Pancreas (tissue), 10 donors: Measurements from ENCODE around the gene PTGDS. TPM values are rescaled to one million over a fixed set of nuclear protein-coding genes. Genes with fewer than 3 reads are reported as not detected.

Experiments
- ATAC-seq, 4 donors: fragments of 200-7000 bp; cut with Tn5 transposase; one replicate each; pipeline versions ENCODE4 v1.8.0 to v1.9.1; 2020; ENCODE audit warnings: mild to moderate bottlenecking in 4 of 4, moderate library complexity in 4 of 4
- DNase-seq, 6 donors: peaks; one replicate each; pipeline ENCODE4 v3.0.0-alpha.2; 2020
- FAIRE-seq: peaks from 2 replicates; lab custom pipeline; 2012; peaks lifted over from hg19 to GRCh38; lab: Jason Lieb, UNC
- H3K27ac ChIP-seq, 4 donors: fragments of 200-600 bp; sonication (generic); 1 replicate in 3 of 4; 2 replicates in 1 of 4; pipeline versions ENCODE4 v1.5.0 to v1.8.0; 2020
- H3K27me3 ChIP-seq, 4 donors: fragments of 200-600 bp; one replicate each; pipeline ENCODE4 v1.8.0; 2021
- H3K36me3 ChIP-seq, 3 donors: fragments of 200-600 bp; sonication (generic) in 1 of 3; one replicate each; pipeline versions ENCODE4 v1.5.0 to v1.8.0; 2020 to 2021
- H3K4me1 ChIP-seq, 3 donors: fragments of 200-600 bp; one replicate each; pipeline ENCODE4 v1.8.0; 2021
- H3K4me3 ChIP-seq, 4 donors: fragments of 200-600 bp; sonication (generic) in 2 of 4; one replicate each; pipeline versions ENCODE4 v1.5.0 to v1.8.0; 2020 to 2021
- H3K9me3 ChIP-seq, 4 donors: fragments of 200-600 bp; one replicate each; pipeline ENCODE4 v1.8.0; 2021
- WGBS, 2 donors: extraction: QIAGEN DNeasy Blood & Tissue Kit; methylation state at CpG; one replicate each; pipeline ENCODE4 v1.1.7; 2013; 5-methylcytosine and 5-hydroxymethylcytosine counted together
- intact Hi-C, 3 donors: fragments of 100-400 bp; cut with DNase I; formaldehyde crosslinking; loops; one replicate each; pipeline versions ENCODE4 v1.11.1 to v1.14.2; 2022
- polyA plus RNA-seq, 2 donors: library from polyadenylated mRNA; stranded (reverse); fragments of 200-250 nt; gene quantifications; one replicate each; pipeline ENCODE4 v1.2.3, GENCODE V29; 2013
- total RNA-seq, 6 donors: library from RNA; stranded (reverse); fragmentation: NEBNext Ultra II Directional in 4 of 6; extraction: Animal tissue kit (Norgen Biotek cat#: 25700) in 4 of 6; gene quantifications; one replicate each; pipeline versions ENCODE4 v1.2.1 to v1.2.4, GENCODE V29; 2021 to 2023
- TF ChIP-seq, protein P1 (sequence below), 4 donors: fragments of 200-600 bp; sonication (generic) in 3 of 4; IDR thresholded peaks; one replicate each; pipeline versions ENCODE4 v1.5.0 to v1.8.0; 2021; ENCODE audit warnings: antibody characterized with exemption in 4 of 4
- donor health status: healthy with polysubstance abuse.
- donor health status: DM: no; HTN: no; CAD: no; lungs with moderate emphysema.
- donor health status: DM: no; HTN: no; CAD: no.
- donor health status: control.
- donor health status: control.
- donor health status: Bipolar disorder and iron deficiency.
- donor health status: DM: yes; HTN: yes; CAD: no.
- donor health status: DM: no; HTN: no; CAD: no.
- donor health status: DM: no; HTN: no; CAD: no.
- donor health status: DM: yes; HTN: yes; CAD: no.

The PTGDS gene
- total and polyA plus RNA-seq, 8 donors, result 5.7 to 49.1 (median 36.9) TPM

- Histone ChIP-seq H3K27ac (no peak overlapping the region), H3K9me3 (no peaks in the 10 kb centered on the region), H3K27me3 (no peaks in the 10 kb centered on the region), H3K4me3 (no peak overlapping the region), H3K4me1 (peaks cover 0 to 14% (median 0%) of the 10 kb centered on the region in 3 donors), H3K36me3 (peaks cover 7 to 22% (median 21%) of the 10 kb centered on the region in 3 donors)
- FAIRE-seq (no peak), DNase-seq (peak in 4 of 6 donors; percentile 37 to 85 (median 57)), ATAC-seq (no peak)
- intact Hi-C loops, result loop anchor here in 1 of 3 donors (5.0 to 10.0 kb wide), 3 partner anchors 92 to 151 kb away; partner anchors contain the start of genes AJM1, CCDC183, PHPT1 and TMEM141
- 88 to 89% methylated on average over 28 to 30 of the region's 30 CpGs for WGBS, 2 donors
- TF ChIP-seq, protein P1, sequence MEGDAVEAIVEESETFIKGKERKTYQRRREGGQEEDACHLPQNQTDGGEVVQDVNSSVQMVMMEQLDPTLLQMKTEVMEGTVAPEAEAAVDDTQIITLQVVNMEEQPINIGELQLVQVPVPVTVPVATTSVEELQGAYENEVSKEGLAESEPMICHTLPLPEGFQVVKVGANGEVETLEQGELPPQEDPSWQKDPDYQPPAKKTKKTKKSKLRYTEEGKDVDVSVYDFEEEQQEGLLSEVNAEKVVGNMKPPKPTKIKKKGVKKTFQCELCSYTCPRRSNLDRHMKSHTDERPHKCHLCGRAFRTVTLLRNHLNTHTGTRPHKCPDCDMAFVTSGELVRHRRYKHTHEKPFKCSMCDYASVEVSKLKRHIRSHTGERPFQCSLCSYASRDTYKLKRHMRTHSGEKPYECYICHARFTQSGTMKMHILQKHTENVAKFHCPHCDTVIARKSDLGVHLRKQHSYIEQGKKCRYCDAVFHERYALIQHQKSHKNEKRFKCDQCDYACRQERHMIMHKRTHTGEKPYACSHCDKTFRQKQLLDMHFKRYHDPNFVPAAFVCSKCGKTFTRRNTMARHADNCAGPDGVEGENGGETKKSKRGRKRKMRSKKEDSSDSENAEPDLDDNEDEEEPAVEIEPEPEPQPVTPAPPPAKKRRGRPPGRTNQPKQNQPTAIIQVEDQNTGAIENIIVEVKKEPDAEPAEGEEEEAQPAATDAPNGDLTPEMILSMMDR (IDR thresholded peaks at IDR 0.05), result no peak
Observed at GRCh38 chr9:136945333-136946227, 31.7 kb upstream of the PTGDS start.

GRCh38 chr9:136946228-136947027 lies 30.9 kb upstream of the PTGDS start:
- H3K27me3 ChIP-seq, result no peaks in the 10 kb centered on the region
- no peak for FAIRE-seq
- H3K4me3 ChIP-seq, result no peak overlapping the region
- DNase-seq, result peak in 2 of 6 donors; percentile 55 to 85
- peaks cover 3 to 13% (median 12%) of the 10 kb centered on the region in 3 donors for H3K36me3 ChIP-seq
- WGBS, 2 donors, result 77 to 79% methylated on average over 26 to 27 of the region's 27 CpGs
- no peak overlapping the region for H3K27ac ChIP-seq
- H3K9me3 ChIP-seq, result no peaks in the 10 kb centered on the region
- intact Hi-C loops, result loop anchor here in 1 of 3 donors (5.0 to 10.0 kb wide), 3 partner anchors 91 to 152 kb away; partner anchors contain the start of genes AJM1, CCDC183, PHPT1 and TMEM141
- peaks cover 0 to 18% (median 0%) of the 10 kb centered on the region in 3 donors for H3K4me1 ChIP-seq
- TF ChIP-seq, protein P1 (IDR thresholded peaks at IDR 0.05), result no peak
- no peak for ATAC-seq

DNA sequence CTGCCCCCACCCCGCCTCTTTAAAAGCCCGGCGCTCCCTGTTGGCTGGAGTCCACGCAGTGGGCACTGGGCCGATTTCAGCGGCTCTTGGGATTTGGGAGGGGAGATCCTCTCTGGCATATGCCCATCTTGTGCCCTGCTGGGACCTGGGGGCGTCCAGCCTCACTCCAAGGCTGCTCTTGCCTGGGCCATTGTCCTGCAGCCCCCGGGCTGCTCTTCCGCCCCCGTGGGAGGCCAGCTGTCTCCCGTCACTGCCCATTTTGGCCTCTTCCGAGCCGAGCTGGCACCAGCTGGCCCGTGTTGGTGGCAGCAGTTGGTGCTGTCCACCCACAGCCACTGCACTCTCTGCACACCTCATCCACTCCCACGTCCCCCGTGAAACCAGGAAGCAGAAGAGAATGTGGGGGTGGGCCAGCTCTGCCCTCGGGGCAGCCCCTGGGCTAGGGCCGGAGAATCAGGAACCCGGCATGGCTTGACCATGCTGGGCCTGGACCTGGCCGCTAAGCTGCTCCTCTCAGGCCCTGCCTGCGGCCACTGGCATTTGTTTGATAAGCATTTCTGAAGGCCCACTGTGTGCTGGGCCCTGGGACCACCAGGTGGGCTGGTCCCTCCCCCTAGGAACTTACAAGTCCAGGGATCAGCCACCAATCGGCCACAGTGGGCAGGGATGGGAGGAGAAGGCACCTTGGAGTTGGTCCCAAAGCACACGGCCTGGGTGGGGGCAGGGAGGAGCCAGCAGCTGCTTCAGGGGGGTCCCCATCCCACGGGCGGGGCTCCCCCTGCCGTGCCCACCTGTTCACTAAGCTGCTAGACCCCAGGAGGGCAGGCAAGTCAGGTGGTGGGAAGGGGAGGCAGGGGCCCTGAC lies 30.0 kb upstream of the PTGDS start:
- Histone ChIP-seq H3K36me3 (peaks cover 0 to 5% (median 4%) of the 10 kb centered on the region in 3 donors), H3K4me3 (no peak overlapping the region), H3K9me3 (no peaks in the 10 kb centered on the region), H3K27ac (peak overlapping the region in 1 of 4 donors; percentile 19), H3K4me1 (peaks cover 0 to 18% (median 0%) of the 10 kb centered on the region in 3 donors), H3K27me3 (no peaks in the 10 kb centered on the region)
- TF ChIP-seq, protein P1 (IDR thresholded peaks at IDR 0.05), result no peak
- ATAC-seq (no peak), FAIRE-seq (no peak), DNase-seq (peak in 3 of 6 donors; percentile 39 to 69 (median 68))
- WGBS, 2 donors, result 36 to 40% methylated on average over 26 of the region's 26 CpGs
- intact Hi-C loops, result loop anchor here in 1 of 3 donors (5.0 to 10.0 kb wide), 3 partner anchors 90 to 152 kb away; partner anchors contain the start of genes AJM1, CCDC183, PHPT1 and TMEM141

GRCh38 chr9:136947955-136948510 lies 29.3 kb upstream of the PTGDS start:
- ATAC-seq (no peak), FAIRE-seq (no peak), DNase-seq (peak in 3 of 6 donors; percentile 50 to 65 (median 61))
- intact Hi-C loops, result loop anchor here in 1 of 3 donors (5.0 to 10.0 kb wide), 3 partner anchors 89 to 153 kb away; partner anchors contain the start of genes AJM1, CCDC183, PHPT1 and TMEM141
- no peaks in the 10 kb centered on the region for H3K27me3 ChIP-seq
- TF ChIP-seq, protein P1 (IDR thresholded peaks at IDR 0.05), result no peak
- no peaks in the 10 kb centered on the region for H3K36me3 ChIP-seq
- H3K4me3 ChIP-seq, result no peak overlapping the region
- peaks cover 0 to 18% (median 0%) of the 10 kb centered on the region in 3 donors for H3K4me1 ChIP-seq
- H3K9me3 ChIP-seq, result no peaks in the 10 kb centered on the region
- H3K27ac ChIP-seq, result no peak overlapping the region
- WGBS, 2 donors, result 51 to 57% methylated on average over 15 of the region's 15 CpGs
